NCI-H2081 treated with DMSO at 0.1 percent for 48 hours (cell line): Measurements from ENCODE around the gene B4GALNT4.
"Not testable (repeated sequence)": the region's sequence is repeated elsewhere in the genome, so short reads cannot be mapped to it uniquely, and the experiment has no call there.

Source experiments
- DNase-seq: peaks from one replicate; lab custom pipeline; 2025; lab: John Stamatoyannopoulos, UW

B4GALNT4 gene

DNA sequence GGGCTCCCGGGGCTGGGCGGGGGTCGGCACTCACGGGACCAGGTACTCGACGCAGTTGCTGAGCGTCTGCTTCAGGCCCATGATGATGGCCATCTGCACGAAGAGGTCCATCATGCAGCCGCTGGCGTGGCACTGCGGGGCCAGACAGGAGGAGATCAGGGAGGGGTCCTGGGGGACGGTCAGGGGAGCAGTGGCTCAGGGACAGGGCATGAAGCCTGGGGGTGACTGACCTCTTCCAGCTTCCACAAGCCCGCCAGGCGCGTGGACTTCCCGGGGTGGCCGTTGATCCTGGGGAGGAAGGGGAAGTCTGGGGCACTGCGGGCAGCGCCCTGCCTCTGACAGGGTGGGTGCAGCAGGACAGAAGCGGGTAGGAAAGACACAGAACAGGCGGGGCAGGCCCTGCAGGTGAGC, 51.6 kb downstream of the B4GALNT4 start:
- no peak for DNase-seq

DNA sequence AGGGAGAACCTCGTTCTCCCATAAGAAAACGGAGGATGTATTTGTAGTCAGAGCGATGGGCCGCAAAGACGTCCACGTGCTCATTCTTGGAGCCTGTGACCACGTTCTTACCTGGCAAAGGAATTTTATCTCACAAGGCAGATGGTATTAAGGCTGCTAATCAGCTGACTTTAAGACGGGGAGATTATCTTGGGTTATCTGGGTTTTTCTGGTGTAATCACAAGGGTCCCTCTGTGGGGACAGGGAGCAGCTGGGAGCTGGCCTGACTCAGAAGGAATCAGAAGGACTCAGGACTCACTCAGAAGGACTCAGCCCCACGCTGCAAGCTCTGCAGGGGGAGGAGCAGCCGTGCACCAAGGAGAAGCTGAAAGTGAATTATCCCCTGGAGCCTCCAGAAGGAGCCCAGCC, 53.0 kb downstream of the B4GALNT4 start:
- DNase-seq: no peak

DNA sequence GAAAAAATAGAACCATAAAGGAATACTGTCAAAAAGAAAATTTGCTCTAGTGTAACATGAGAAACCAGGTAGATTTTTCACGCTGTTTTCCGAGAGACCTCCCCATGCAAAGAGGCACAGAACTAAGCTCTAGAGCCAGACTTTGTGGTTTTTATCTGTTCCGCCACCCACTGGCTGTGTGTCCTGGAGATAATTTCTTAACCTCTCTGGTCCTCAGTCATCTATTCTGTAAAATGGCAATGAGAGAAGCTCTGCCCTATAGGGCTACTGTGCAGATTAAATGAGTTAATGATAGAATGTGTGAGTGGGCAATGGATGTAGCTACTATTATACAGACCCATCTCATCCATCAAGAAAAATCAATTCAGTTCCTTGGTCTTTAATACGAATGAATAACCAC, 54.9 kb downstream of the B4GALNT4 start:
- no peak for DNase-seq

DNA sequence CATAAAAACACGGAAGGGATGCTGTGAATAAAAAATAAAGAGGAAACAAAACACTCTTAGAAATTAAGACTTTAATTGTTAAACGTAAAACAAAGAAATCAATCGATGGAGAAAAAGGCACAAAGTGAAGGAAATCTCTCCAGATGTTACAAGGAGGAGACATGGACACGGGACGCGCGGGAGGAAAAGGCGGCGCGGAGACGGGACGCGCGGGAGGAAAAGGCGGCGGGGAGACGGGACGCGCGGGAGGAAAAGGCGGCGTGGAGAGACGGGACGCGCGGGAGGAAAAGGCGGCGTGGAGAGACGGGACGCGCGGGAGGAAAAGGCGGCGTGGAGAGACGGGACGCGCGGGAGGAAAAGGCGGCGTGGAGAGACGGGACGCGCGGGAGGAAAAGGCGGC, 55.5 kb downstream of the B4GALNT4 start:
- not testable (repeated sequence) for DNase-seq

- DNase-seq: no peak
Observed at GRCh38 chr11:425301-425700, 56.0 kb downstream of the B4GALNT4 start.

DNA sequence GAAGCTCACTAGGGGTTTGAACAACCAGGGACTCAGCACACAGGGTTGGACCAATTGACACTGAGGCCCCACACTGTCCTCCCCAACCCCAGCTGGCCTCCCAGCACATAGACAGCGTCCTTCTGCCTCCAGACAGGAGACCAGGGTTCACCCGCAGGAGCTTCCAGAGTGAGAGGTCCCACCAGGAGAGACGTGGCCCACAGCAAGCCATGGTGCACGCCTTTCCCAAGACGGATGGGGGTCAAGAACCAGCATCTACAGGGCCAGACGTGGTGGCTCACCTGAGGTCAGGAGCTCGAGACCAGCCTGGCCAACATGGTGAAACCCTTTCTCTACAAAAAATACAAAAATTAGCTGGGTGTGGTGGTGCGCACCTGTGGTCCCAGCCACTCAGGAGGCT, 57.6 kb downstream of the B4GALNT4 start:
- DNase-seq: no peak

DNA sequence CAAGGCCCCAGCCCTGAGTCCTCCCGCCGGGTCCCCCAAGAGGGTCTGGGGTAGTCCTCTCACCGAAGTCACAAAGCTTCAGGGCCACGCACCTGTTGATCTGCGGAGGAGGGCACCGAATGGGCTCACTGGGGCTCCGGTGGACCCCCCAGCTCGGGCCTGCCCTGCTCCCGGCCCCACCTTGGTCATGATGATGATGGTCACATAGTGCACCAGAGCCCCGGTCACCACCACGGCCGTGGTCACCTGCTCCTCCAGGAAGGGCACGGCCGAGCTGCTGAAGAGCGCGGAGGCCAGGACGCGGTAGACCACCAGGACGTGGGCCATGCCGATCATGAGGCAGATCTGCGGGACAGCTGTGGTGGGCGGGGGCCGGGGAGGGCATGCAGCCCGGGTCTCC, 59.0 kb downstream of the B4GALNT4 start:
- DNase-seq: no peak

- no peak for DNase-seq
Observed at GRCh38 chr11:429391-429790, 60.1 kb downstream of the B4GALNT4 start.

DNA sequence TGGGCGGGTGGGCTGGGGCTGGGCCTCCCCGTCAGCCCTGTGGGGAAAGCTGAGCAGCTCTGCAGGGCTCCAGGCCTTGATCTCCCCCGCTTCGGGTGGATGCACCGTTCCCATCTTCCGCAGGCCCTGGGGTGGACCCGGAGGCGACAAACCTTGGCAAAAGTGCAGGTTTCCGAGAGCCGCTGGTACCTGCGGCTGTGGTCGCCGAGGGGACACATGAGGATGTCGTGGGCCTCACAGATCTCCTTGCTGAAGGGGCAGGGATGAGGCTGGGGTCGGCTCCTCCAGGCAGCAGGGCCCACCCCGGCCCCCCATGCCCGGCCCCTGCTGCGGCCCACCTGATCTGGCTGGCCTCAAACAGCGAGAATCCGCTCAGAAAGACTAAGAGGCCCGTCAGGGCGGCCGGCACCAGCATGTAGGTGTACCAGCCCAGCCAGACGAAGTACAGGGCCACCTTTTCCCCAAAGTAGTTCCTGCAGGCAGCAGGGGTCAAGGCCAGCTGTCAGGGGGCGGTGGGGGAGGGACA, 60.7 kb downstream of the B4GALNT4 start:
- no peak for DNase-seq
